MCF 10A (cell line): ENCODE measurements around the gene UNKL. TPM values are rescaled to one million over a fixed set of nuclear protein-coding genes. Genes with fewer than 3 reads are reported as not detected.

Experiments
- BruUV-seq: library from RNA; stranded (reverse); fragments of 400-500 nt; replicated peaks from 2 replicates; lab custom pipeline; 2021; lab: Mats Ljungman, UMichigan
- CTCF ChIA-PET: fragments of 300-600 bp; sonication (Branson Sonifier 250); formaldehyde crosslinking; extraction: SDS; loops from one replicate; lab custom pipeline; 2021; ENCODE audit warnings: antibody characterized with exemption, inconsistent platforms; lab: Yijun Ruan, JAX
- POLR2A ChIA-PET: fragments of 300-600, 350-650 bp; sonication (Branson Sonifier 250); formaldehyde crosslinking; extraction: SDS; loops from one replicate; lab custom pipeline; 2020; ENCODE audit warnings: antibody characterized with exemption, inconsistent platforms; lab: Yijun Ruan, JAX
- DNase-seq: peaks from one replicate; pipeline ENCODE4 v3.0.0-alpha.2; 2018; ENCODE audit not compliant: unreplicated experiment
- H3K27ac Mint-ChIP-seq: one replicate; pipeline ENCODE4 v1.8.0; 2022; ENCODE audit warnings: mild to moderate bottlenecking, low read depth, mixed read lengths; ENCODE audit not compliant: unreplicated experiment
- H3K27me3 Mint-ChIP-seq: one replicate; pipeline ENCODE4 v1.8.0; 2022; ENCODE audit warnings: mixed read lengths; ENCODE audit not compliant: insufficient read depth, unreplicated experiment
- H3K36me3 Mint-ChIP-seq: one replicate; pipeline ENCODE4 v1.8.0; 2022; ENCODE audit warnings: mild to moderate bottlenecking, moderate library complexity, mixed read lengths; ENCODE audit not compliant: insufficient read depth, unreplicated experiment
- H3K4me1 Mint-ChIP-seq: one replicate; pipeline ENCODE4 v1.8.0; 2022; ENCODE audit warnings: mixed read lengths; ENCODE audit not compliant: insufficient read depth, unreplicated experiment
- H3K4me3 Mint-ChIP-seq: one replicate; pipeline ENCODE4 v1.8.0; 2022; ENCODE audit warnings: mild to moderate bottlenecking, moderate library complexity, mixed read lengths; ENCODE audit not compliant: unreplicated experiment
- H3K9me3 Mint-ChIP-seq: one replicate; pipeline ENCODE4 v1.8.0; 2022; ENCODE audit warnings: mixed read lengths; ENCODE audit not compliant: unreplicated experiment
- CTCF ChIP-seq: fragments of 200-600 bp; IDR thresholded peaks from one replicate; pipeline ENCODE4 v1.8.0; 2022; ENCODE audit warnings: antibody characterized with exemption, mild to moderate bottlenecking; ENCODE audit not compliant: unreplicated experiment
- intact Hi-C: fragments of 100-400 bp; cut with micrococcal nuclease; formaldehyde crosslinking; loops from 2 replicates; pipeline ENCODE4 v1.14.1; 2022
- total RNA-seq: library from RNA; stranded (reverse); gene quantifications from 2 replicates; pipeline ENCODE4 v1.2.3, GENCODE V29; 2022

The UNKL gene
- total RNA-seq, 1 experiment from 2014 or later: 12.3 TPM

GRCh38 chr16:1395444-1396031 is 19.0 kb downstream of the UNKL start:
- BruUV-seq: no TSS peak
- H3K9me3 Mint-ChIP-seq: no peaks in the 10 kb centered on the region

GRCh38 chr16:1394367-1394951 is 20.0 kb downstream of the UNKL start:
- no peaks in the 10 kb centered on the region for H3K27me3 Mint-ChIP-seq
- POLR2A ChIA-PET: no interaction called here
- no peak for TF ChIP-seq CTCF
- no peaks in the 10 kb centered on the region for H3K9me3 Mint-ChIP-seq
- no peak for DNase-seq
- intact Hi-C loops: no loop called here
- peaks cover 6% of the 10 kb centered on the region for H3K36me3 Mint-ChIP-seq
- no peaks in the 10 kb centered on the region for H3K4me1 Mint-ChIP-seq
- no peak overlapping the region for H3K27ac Mint-ChIP-seq
- no peak overlapping the region for H3K4me3 Mint-ChIP-seq
- BruUV-seq: no TSS peak
- CTCF ChIA-PET: no interaction called here

More at GRCh38 chr16:1395444-1396031, 19.0 kb downstream of the UNKL start:
- Mint-ChIP-seq H3K4me3 (no peak overlapping the region), H3K4me1 (no peaks in the 10 kb centered on the region), H3K36me3 (peaks cover 6% of the 10 kb centered on the region), H3K27ac (no peak overlapping the region), H3K27me3 (no peaks in the 10 kb centered on the region)
- intact Hi-C loops: no loop called here
- ChIA-PET CTCF (interaction anchor here (1.3 kb wide), 1 partner anchor 17 kb away, joined by 3 read pairs; no protein-coding TSS in a partner anchor), POLR2A (no interaction called here)
- no peak for TF ChIP-seq CTCF
- DNase-seq: no peak

GRCh38 chr16:1393613-1394176 is 20.8 kb downstream of the UNKL start:
- CTCF ChIA-PET: interaction anchor here (0.8 kb wide), 1 partner anchor 8 kb away, joined by 4 read pairs; no protein-coding TSS in a partner anchor

More at GRCh38 chr16:1393613-1394176, 20.8 kb downstream of the UNKL start:
- H3K4me3 Mint-ChIP-seq: no peak overlapping the region
- no TSS peak for BruUV-seq
- intact Hi-C loops: no loop called here
- no peak overlapping the region for H3K27ac Mint-ChIP-seq
- POLR2A ChIA-PET: no interaction called here
- no peaks in the 10 kb centered on the region for H3K4me1 Mint-ChIP-seq
- H3K36me3 Mint-ChIP-seq: peaks cover 13% of the 10 kb centered on the region
- no peaks in the 10 kb centered on the region for H3K27me3 Mint-ChIP-seq
- no peak for DNase-seq
- H3K9me3 Mint-ChIP-seq: no peaks in the 10 kb centered on the region
- TF ChIP-seq CTCF: no peak
